B cell (primary cell): ENCODE data around the gene HOXB6. TPM values are rescaled to one million over a fixed set of nuclear protein-coding genes. Genes with fewer than 3 reads are reported as not detected.

Experiments used
- ATAC-seq: fragments of 200-7000 bp; cut with Tn5 transposase; one replicate; pipeline ENCODE4 v1.10.0; 2021; ENCODE audit warnings: low read depth, mild to moderate bottlenecking, moderate number of reproducible peaks, moderate library complexity
- CTCF ChIA-PET: fragments of 350-600 bp; sonication (Branson Sonifier 250); formaldehyde crosslinking; loops from one replicate; lab custom pipeline; 2021; ENCODE audit warnings: antibody characterized with exemption, inconsistent platforms; lab: Charles Lee
- POLR2A ChIA-PET: fragments of 350-600 bp; sonication (Branson Sonifier 250); formaldehyde crosslinking; loops from one replicate; lab custom pipeline; 2021; ENCODE audit warnings: antibody characterized with exemption; lab: Charles Lee
- DNase-seq: peaks from one replicate; pipeline ENCODE4 v3.0.0; 2013
- H2AFZ ChIP-seq: 2 replicates; pipeline ENCODE4 v1.6.1; 2012; ENCODE audit warnings: mild to moderate bottlenecking, low read depth, low read length; ENCODE audit not compliant: insufficient read depth, poor library complexity, severe bottlenecking
- H3K27ac ChIP-seq, 2 donors: 1 replicate in 1 of 2; 2 replicates in 1 of 2; pipeline ENCODE4 v1.5.1; 2012 to 2013; ENCODE audit warnings: low read length in 2 of 2, mild to moderate bottlenecking in 2 of 2, moderate library complexity in 1 of 2
- H3K27me3 ChIP-seq, 4 experiments: fragments of 200-600 bp in 1 of 4; sonication (generic) in 1 of 4; replicated peaks in 1 of 4; 1 replicate in 2 of 4; 2 replicates in 2 of 4; pipeline versions ENCODE4 v1.6.1 to v1.7.0; 2013 to 2016; ENCODE audit warnings: low read length in 3 of 4, mild to moderate bottlenecking in 2 of 4, mixed read lengths in 1 of 4, moderate library complexity in 1 of 4; ENCODE audit not compliant: insufficient read depth in 4 of 4, control insufficient read depth in 3 of 4; ENCODE audit errors: control extremely low read depth in 1 of 4
- H3K36me3 ChIP-seq, 2 experiments: replicated peaks in 1 of 2; 1 replicate in 1 of 2; 2 replicates in 1 of 2; pipeline versions ENCODE4 v1.6.1 to v1.7.1; 2013; ENCODE audit warnings: low read length in 1 of 2; ENCODE audit not compliant: insufficient read depth in 2 of 2, control insufficient read depth in 1 of 2; ENCODE audit errors: control extremely low read depth in 1 of 2, extremely low read depth in 1 of 2
- H3K4me1 ChIP-seq, 2 donors: fragments of 200-600 bp in 1 of 2; sonication (generic) in 1 of 2; 1 replicate in 1 of 2; 2 replicates in 1 of 2; pipeline versions ENCODE4 v1.5.1 to v1.6.1; 2013 to 2017; ENCODE audit warnings: low read length in 2 of 2; ENCODE audit not compliant: control insufficient read depth in 2 of 2, insufficient read depth in 2 of 2
- H3K4me2 ChIP-seq: replicated peaks from 2 replicates; pipeline ENCODE3; 2012; ENCODE audit warnings: mild to moderate bottlenecking, low read depth, low read length; ENCODE audit not compliant: poor library complexity, severe bottlenecking
- H3K4me3 ChIP-seq, 5 experiments: fragments of 200-600 bp in 1 of 5; sonication (generic) in 1 of 5; 1 replicate in 3 of 5; 2 replicates in 2 of 5; pipeline versions ENCODE4 v1.5.1 to v1.7.0; 2011 to 2016; ENCODE audit warnings: low read length in 4 of 5, mild to moderate bottlenecking in 4 of 5, low read depth in 2 of 5, control low read depth in 1 of 5, moderate library complexity in 1 of 5; ENCODE audit not compliant: insufficient read depth in 1 of 5; ENCODE audit errors: control extremely low read depth in 1 of 5, extremely low read depth in 1 of 5
- H3K79me2 ChIP-seq: fragments of 200-600 bp; sonication (generic); one replicate; pipeline ENCODE4 v1.6.0; 2016; ENCODE audit warnings: low read length; ENCODE audit not compliant: control insufficient read depth, insufficient read depth
- H3K9ac ChIP-seq: fragments of 200-600 bp; sonication (generic); 2 replicates; pipeline ENCODE4 v1.6.1; 2017; ENCODE audit warnings: mild to moderate bottlenecking, low read length, moderate library complexity
- H3K9me3 ChIP-seq, 3 donors: one replicate each; pipeline versions ENCODE4 v1.6.1 to v1.7.1; 2013; ENCODE audit warnings: low read length in 2 of 3; ENCODE audit not compliant: control insufficient read depth in 2 of 3, insufficient read depth in 1 of 3; ENCODE audit errors: control extremely low read depth in 1 of 3
- H4K20me1 ChIP-seq: 2 replicates; pipeline ENCODE4 v1.6.0; 2012; ENCODE audit warnings: mild to moderate bottlenecking, low read length; ENCODE audit not compliant: insufficient read depth, control insufficient read depth, poor library complexity, severe bottlenecking
- H3K27ac Mint-ChIP-seq: one replicate; pipeline ENCODE4 v1.8.0; 2021; ENCODE audit warnings: mixed read lengths
- H3K27me3 Mint-ChIP-seq: one replicate; pipeline ENCODE4 v1.8.0; 2021; ENCODE audit warnings: mixed read lengths
- H3K4me1 Mint-ChIP-seq: one replicate; pipeline ENCODE4 v1.8.0; 2021; ENCODE audit warnings: mixed read lengths
- H3K4me3 Mint-ChIP-seq: one replicate; pipeline ENCODE4 v1.8.0; 2021; ENCODE audit warnings: mixed read lengths
- H3K9me3 Mint-ChIP-seq: one replicate; pipeline ENCODE4 v1.8.0; 2022; ENCODE audit warnings: mixed read lengths; ENCODE audit not compliant: insufficient read depth
- EZH2 ChIP-seq: IDR thresholded peaks from 2 replicates; pipeline ENCODE4 v1.6.1; 2012; ENCODE audit warnings: borderline replicate concordance, low read depth, mild to moderate bottlenecking, moderate library complexity, low read length; ENCODE audit not compliant: insufficient read depth, poor library complexity, severe bottlenecking
- WGBS: methylation state at CpG from one replicate; pipeline ENCODE4 v1.1.5; 2013; ENCODE audit warnings: missing lambda C conversion rate; ENCODE audit not compliant: insufficient coverage; 5-methylcytosine and 5-hydroxymethylcytosine counted together
- intact Hi-C: fragments of 100-400 bp; cut with micrococcal nuclease; formaldehyde crosslinking; loops from one replicate; pipeline ENCODE4 v1.10.0; 2022
- polyA plus RNA-seq: library from polyadenylated mRNA; depleted of rRNA; stranded (reverse); fragments of >200 nt; gene quantifications from 2 replicates; pipeline ENCODE4 v1.2.3, GENCODE V29; 2012
- total RNA-seq, 2 donors: library from RNA; stranded (reverse); fragments of 120-200 nt in 1 of 2; gene quantifications; 1 replicate in 1 of 2; 2 replicates in 1 of 2; pipeline versions ENCODE4 v1.2.3 to v1.2.4, GENCODE V29; 2013 to 2022
- TF ChIP-seq, protein P1 (sequence below): fragments of 200-600 bp; IDR thresholded peaks from one replicate; pipeline ENCODE4 v1.8.0; 2022; ENCODE audit warnings: antibody characterized with exemption, mild to moderate bottlenecking

The HOXB6 gene
- total and polyA plus RNA-seq, 2 donors (not counting 1 experiment from before 2014, with no cell fraction given) = 0.10 TPM; not detected in 1

DNA sequence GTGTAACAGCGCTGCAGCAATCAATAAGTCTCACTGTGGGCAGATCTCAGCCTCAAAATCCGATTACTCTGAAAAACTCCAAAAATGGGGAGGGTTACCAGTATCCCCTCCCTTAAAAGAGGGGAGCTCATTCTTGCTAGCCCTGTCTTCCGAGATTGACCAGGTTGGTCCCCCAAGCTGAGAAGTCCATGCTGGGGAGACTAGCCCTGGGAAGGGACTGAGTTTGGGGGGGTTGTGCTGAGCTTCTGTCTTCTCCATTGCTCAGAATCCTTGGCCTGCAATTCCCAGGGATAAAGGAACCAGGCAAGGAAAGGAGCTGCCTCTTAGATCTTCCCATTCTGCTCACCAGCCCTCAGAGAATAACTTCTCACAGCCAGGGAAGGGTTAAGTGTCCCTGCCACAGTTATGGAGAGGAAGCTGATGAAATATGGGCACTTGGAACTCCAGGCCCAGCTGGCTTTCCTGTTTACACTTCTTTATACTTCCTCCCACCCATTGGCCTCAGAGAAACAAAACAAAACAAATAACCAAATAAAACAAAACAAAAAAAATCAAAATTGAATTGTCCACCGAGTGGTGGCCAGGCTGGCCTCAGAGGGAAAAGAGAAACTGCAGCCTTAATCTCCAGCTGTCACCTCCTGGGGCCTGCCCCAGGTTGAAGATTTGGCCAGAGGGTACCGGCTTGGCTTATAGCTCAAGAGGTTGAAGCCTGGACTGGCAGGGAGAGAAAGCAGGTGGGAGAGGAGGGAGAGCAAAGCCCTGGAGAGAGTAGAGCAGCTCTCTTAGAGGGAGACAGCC lies 17.3 kb downstream of the HOXB6 start:
- peaks cover 0 to 100% (median 87%) of the 10 kb centered on the region in 4 experiments for H3K27me3 ChIP-seq
- no peak overlapping the region for H3K9ac ChIP-seq

More for the DNA sequence above, 17.3 kb downstream of the HOXB6 start:
- DNase-seq = peak; percentile 18
- Mint-ChIP-seq H3K4me3 (peak overlapping the region; percentile 7), H3K9me3 (no peaks in the 10 kb centered on the region), H3K4me1 (peaks cover 38% of the 10 kb centered on the region), H3K27me3 (peaks cover 96% of the 10 kb centered on the region), H3K27ac (peak overlapping the region; percentile 37)
- Histone ChIP-seq H3K9me3 (peaks cover 0 to 13% (median 0%) of the 10 kb centered on the region in 3 donors), H3K79me2 (no peaks in the 10 kb centered on the region), H3K27ac (no peak overlapping the region), H3K4me2 (no peak overlapping the region), H2AFZ (no peak overlapping the region), H3K36me3 (no peaks in the 10 kb centered on the region), H3K4me1 (peaks cover 41 to 55% of the 10 kb centered on the region in 2 donors), H3K4me3 (no peak overlapping the region), H4K20me1 (peaks cover 4% of the 10 kb centered on the region)
- no peak for TF ChIP-seq EZH2
- TF ChIP-seq, protein P1, sequence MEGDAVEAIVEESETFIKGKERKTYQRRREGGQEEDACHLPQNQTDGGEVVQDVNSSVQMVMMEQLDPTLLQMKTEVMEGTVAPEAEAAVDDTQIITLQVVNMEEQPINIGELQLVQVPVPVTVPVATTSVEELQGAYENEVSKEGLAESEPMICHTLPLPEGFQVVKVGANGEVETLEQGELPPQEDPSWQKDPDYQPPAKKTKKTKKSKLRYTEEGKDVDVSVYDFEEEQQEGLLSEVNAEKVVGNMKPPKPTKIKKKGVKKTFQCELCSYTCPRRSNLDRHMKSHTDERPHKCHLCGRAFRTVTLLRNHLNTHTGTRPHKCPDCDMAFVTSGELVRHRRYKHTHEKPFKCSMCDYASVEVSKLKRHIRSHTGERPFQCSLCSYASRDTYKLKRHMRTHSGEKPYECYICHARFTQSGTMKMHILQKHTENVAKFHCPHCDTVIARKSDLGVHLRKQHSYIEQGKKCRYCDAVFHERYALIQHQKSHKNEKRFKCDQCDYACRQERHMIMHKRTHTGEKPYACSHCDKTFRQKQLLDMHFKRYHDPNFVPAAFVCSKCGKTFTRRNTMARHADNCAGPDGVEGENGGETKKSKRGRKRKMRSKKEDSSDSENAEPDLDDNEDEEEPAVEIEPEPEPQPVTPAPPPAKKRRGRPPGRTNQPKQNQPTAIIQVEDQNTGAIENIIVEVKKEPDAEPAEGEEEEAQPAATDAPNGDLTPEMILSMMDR = no peak
- WGBS = 32% methylated on average over 5 of the region's 5 CpGs
- no peak for ATAC-seq
- intact Hi-C loops = no loop called here
- CTCF ChIA-PET = interaction anchor here (0.6 to 3.2 kb wide), 12 partner anchors 10 to 327 kb away, joined by 3 to 13 read pairs (median 3); no protein-coding TSS in a partner anchor
- POLR2A ChIA-PET = no interaction called here
